ENCODE measurements around the gene LHX6.
A peak's percentile ranks its signal among the peaks of the same experiment; 100 is the strongest.

The LHX6 gene

GRCh38 chr9:122228568-122229484 lies at the start of gene LHX6:
Gene LHX6, minus strand, starts transcription at chr9:122228957. Its CDS starts 217 bp downstream, at chr9:122228740.
- no peak for TF ChIP-seq GATA2 (IDR thresholded peaks at IDR 0.05; ENCODE audit: low read depth, low read length)
- no peak for TF ChIP-seq GATA3 (IDR thresholded peaks at IDR 0.05; ENCODE audit: low read depth, low read length)

GRCh38 chr9:122277285-122277897 lies 48.6 kb upstream of the LHX6 start:
- TF ChIP-seq GATA2 (IDR thresholded peaks at IDR 0.05; ENCODE audit: low read depth, low read length): no peak

- TF ChIP-seq GATA2 (IDR thresholded peaks at IDR 0.05; ENCODE audit: low read depth, low read length): no peak
- TF ChIP-seq GATA3 (IDR thresholded peaks at IDR 0.05; ENCODE audit: low read depth, low read length): no peak
Observed at GRCh38 chr9:122276096-122276495, 47.3 kb upstream of the LHX6 start.

GRCh38 chr9:122274055-122274454 lies 45.3 kb upstream of the LHX6 start:
- TF ChIP-seq GATA2 (IDR thresholded peaks at IDR 0.05; ENCODE audit: low read depth, low read length): no peak
- no peak for TF ChIP-seq GATA3 (IDR thresholded peaks at IDR 0.05; ENCODE audit: low read depth, low read length)

- TF ChIP-seq GATA2 (IDR thresholded peaks at IDR 0.05; ENCODE audit: low read depth, low read length) (no peak), GATA3 (IDR thresholded peaks at IDR 0.05; ENCODE audit: low read depth, low read length) (no peak)
Observed at GRCh38 chr9:122268041-122268814, 39.5 kb upstream of the LHX6 start.

- TF ChIP-seq GATA2 (IDR thresholded peaks at IDR 0.05; ENCODE audit: low read depth, low read length) (peak; percentile 21; the same call in 1 of the 2 replicates), GATA3 (IDR thresholded peaks at IDR 0.05; ENCODE audit: low read depth, low read length) (no peak)
Observed at GRCh38 chr9:122265149-122265915, 36.6 kb upstream of the LHX6 start.

- TF ChIP-seq GATA2 (IDR thresholded peaks at IDR 0.05; ENCODE audit: low read depth, low read length): no peak
- TF ChIP-seq GATA3 (IDR thresholded peaks at IDR 0.05; ENCODE audit: low read depth, low read length): no peak
Observed at GRCh38 chr9:122264360-122265148, 35.8 kb upstream of the LHX6 start, which contains the start of the genes MRRF and RBM18. Gene MRRF, plus strand, starts transcription at chr9:122264882. Its CDS starts 6,010 bp downstream, at chr9:122270892. Gene RBM18, minus strand, starts transcription at chr9:122264840. Its CDS starts 3,348 bp downstream, at chr9:122261492.

- TF ChIP-seq GATA3 (IDR thresholded peaks at IDR 0.05; ENCODE audit: low read depth, low read length) (no peak), GATA2 (IDR thresholded peaks at IDR 0.05; ENCODE audit: low read depth, low read length) (no peak)
Observed at GRCh38 chr9:122263699-122264349, 35.1 kb upstream of the LHX6 start.

- TF ChIP-seq GATA2 (IDR thresholded peaks at IDR 0.05; ENCODE audit: low read depth, low read length) (no peak), GATA3 (IDR thresholded peaks at IDR 0.05; ENCODE audit: low read depth, low read length) (no peak)
Observed at GRCh38 chr9:122262073-122262472, 33.3 kb upstream of the LHX6 start.

GRCh38 chr9:122261469-122261881 lies 32.7 kb upstream of the LHX6 start:
- TF ChIP-seq GATA3 (IDR thresholded peaks at IDR 0.05; ENCODE audit: low read depth, low read length): no peak
- no peak for TF ChIP-seq GATA2 (IDR thresholded peaks at IDR 0.05; ENCODE audit: low read depth, low read length)

GRCh38 chr9:122258886-122259415 lies 30.2 kb upstream of the LHX6 start:
- no peak for TF ChIP-seq GATA3 (IDR thresholded peaks at IDR 0.05; ENCODE audit: low read depth, low read length)
- TF ChIP-seq GATA2 (IDR thresholded peaks at IDR 0.05; ENCODE audit: low read depth, low read length): no peak

GRCh38 chr9:122256206-122256605 lies 27.4 kb upstream of the LHX6 start:
- no peak for TF ChIP-seq GATA3 (IDR thresholded peaks at IDR 0.05; ENCODE audit: low read depth, low read length)
- TF ChIP-seq GATA2 (IDR thresholded peaks at IDR 0.05; ENCODE audit: low read depth, low read length): no peak

All from SH-SY5Y (cell line).